ENCODE measurements around the gene SIRT5. TPM values are rescaled to one million over a fixed set of nuclear protein-coding genes. Genes with fewer than 3 reads are reported as not detected.

Gene SIRT5
- total RNA-seq, result 7.0 and 7.8 TPM in 2 replicates

DNA sequence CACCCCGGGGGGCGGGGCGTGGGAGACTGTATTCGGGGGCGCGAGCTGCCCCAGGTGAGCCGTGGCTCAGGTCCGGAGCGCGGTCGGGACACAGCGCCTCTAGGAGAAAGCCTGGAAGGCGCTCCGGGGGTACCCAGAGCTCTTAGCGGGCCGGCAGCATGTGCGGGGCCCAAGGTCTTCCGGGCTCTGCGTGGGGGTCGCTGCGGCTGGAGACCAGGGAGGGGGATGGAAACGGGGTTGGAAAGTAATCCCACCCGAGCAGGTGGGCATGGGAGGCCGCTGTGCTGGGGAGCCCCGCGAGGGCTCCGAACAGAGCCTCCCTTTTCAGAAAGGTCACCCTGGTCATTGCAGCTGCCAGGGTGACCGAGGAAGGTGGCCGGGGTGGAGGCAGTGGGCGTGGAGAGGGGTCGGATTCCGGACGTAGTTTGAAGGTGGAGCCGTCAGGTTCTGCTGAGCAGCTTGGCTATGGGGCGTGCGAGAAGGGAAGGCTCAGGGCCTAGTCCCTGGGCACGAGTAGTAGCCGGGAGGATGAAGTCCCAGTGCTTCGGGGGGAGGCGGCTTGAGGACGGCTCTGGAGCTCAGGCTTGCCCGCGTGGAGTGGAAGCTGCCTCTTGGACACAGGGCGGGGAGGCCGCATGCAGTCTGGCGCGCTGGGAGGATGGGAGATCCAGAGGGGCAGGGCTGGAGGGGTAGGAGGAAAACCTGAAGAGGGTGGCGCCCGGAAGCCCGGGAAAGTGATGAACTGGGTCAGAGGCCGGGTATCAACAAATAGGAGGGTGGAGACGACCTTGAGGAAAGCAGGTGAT is at the start of gene SIRT5:
Gene SIRT5, plus strand, starts transcription at position 31 of the 806 bp plus-strand sequence. CDS start 9,510 bp downstream, outside the sequence.
- peak; percentile 60 to 80 for DNase-seq (ENCODE audit: low read depth in 2 of 2)

DNA sequence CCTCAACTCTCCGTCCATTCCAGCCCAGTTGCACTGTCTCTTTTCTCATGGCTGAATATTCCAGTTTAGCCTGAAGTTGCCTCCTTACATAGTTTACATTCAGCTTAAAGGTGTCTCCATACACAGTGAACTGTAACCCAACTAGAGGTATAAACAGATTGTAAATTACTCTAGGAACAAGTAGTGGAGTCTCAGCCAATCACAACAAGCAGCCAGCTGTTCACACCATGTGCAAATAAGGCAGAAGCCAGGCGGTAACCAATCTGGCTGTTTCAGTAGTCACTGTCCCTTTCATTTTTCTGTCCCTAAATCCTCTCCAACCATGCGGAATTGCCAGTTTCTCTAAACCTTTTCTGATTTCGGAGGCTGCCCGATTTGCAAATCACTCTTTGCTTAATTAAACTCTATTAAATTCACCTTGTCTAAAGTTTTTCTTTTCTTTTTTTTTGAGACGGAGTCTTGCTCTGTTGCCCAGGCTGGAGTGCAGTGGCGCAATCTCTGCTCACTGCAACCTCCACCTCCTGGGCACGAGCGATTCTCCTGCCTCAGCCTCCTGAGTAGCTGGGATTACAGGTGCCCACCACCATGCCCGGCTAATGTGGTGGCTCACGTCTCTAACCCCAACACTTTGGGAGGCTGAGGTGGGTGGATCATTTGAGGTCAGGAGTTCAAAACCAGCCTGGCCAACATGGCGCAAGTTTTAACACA is 49.4 kb upstream of the SIRT5 start:
- DNase-seq (ENCODE audit: low read depth in 2 of 2), result no peak

DNA sequence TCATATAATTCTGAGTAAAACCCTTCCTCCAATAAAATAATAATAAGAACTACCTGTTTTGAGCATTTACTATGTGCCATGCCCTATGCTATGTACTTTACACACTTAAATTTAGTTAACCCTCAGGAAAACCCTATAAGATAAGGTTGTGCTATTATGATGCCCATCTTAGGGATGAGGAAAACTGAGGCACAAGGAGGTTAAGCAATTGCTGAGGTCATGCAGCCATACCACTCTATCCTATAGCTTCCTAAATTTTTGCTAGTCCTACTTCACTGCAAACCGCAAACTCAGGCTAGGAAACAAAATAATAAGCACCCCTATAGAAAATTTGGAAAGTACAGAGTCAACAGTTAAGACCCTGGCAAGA is 48.1 kb upstream of the SIRT5 start:
- DNase-seq (ENCODE audit: low read depth in 2 of 2), result no peak

DNA sequence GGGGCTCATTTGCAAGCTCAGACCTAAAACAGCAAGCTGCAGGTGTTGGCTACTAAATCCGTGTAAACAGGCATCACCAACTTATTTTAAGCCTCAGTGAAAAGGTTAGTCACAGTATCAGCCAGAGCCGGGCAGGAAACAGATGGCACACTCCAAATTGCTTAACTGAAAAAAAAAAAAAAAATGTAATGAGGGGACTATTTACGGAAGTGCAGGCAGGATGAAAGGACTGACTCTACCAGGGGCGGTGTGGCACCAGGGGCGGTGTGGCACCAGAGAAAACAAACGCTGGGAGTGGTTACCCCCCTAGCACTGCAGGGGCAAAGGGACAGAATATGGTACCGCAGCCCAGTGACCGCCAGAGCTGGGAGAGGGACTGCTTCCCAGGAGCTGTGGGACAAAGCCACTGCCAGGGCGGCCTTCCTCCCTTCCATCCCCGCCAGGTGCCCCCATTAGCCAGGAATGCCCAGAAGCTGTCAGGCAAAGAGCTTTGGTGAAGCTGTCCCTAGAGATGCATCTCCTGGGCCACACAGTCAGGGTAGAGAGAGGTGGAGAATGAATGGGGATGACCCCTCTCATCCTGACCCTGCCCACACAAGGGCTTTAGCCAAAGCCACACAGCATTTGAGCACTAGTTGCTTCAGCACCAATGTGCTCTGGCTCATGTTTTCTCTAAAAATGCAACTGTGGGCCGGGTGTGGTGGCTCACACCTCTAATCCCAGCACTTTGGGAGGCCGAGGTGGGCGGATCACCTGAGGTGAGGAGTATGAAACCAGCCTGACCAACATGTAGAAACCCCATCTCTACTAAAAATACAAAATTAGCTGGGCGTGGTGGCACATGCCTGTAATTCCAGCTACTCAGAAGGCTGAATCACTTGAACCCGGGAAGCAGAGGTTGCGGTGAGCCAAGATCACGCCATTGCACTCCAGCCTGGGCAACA is 47.4 kb upstream of the SIRT5 start:
- peak; percentile 91 to 97 for DNase-seq (ENCODE audit: low read depth in 2 of 2)

DNA sequence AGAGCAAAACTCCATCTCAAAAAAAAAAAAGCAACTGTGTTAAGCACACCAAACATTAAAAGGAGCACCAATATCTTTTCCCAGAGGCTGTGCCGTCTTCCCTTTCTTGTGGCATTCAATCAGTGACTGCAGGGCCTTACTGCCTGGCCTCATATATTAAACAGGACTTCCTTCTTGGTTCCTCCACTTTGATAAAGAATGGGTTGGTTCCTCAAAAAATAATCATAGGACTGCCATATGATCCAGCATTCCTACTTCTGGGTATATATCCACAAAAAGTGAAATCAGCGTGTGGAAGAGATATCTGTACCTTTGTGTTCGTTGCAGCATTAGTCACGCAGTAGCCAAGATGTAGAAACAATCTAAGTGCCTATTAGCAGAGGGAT is 46.7 kb upstream of the SIRT5 start:
- DNase-seq (ENCODE audit: low read depth in 2 of 2), result no peak

DNA sequence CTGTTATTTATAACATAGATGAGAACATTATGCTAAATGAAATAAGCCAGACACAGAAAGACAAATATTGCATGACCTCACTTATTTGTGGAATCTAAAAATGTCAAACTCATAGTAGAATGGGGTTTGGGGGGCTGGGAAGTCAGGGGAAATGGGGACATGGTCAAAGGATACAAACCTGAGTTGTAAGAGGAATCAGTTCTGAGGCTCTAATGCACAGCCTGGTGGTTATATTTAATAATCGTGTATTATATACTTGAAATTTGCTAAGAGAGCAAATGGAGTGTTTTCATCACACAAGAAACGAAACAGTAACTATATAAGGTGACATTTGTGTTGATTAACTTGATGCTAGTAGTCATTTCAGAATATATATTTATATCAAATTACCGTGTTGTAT is 46.2 kb upstream of the SIRT5 start:
- peak in 1 of 2 donors; percentile 61 for DNase-seq (ENCODE audit: low read depth in 2 of 2)

DNA sequence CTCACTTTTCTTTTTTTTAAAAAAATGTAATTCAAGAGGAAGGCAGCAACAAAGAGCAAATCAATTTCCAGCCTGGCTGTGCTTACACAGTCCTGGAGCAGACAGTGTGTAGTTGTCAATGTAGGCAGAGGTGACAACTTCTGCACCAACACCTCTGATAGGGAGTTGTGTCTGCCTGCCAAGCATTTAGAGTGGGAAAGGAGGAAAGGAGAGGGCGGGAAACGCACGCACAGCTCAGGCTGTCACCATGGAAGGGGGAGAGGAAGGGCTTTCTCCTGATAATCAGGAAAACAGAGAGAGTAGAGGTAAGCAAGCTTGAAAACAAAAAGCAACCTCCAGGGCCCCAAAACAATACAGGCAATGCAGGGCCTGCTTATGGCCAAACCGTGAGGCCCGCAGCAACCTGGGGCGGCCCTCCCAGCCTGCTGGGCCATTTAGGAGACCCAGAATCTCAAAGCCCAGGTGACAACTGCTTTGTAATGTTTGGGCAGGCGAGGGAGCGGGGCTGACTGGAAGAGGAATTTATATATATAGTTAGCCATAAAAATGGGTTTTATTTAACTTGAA is 45.5 kb upstream of the SIRT5 start:
- DNase-seq (ENCODE audit: low read depth in 2 of 2), result peak in 1 of 2 donors; percentile 47

DNA sequence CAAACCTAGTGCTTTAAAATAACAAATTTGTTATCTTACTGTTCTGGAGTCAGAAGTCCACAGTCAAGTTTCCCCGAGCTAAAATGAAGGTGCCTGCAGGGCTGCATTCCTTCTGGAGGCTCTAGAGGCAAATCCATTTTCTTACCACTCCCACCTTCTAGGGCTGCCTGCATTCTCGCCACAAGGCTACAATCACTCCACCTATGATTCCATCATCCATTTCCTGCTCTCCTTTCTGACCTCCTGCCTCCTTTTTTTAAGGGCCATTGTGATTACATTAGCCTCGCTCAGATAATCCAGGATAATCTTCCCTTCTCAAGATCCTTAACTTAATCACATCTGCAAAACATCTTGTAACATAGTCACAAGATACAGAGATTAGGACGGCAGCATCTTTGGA is 42.4 kb upstream of the SIRT5 start:
- no peak for DNase-seq (ENCODE audit: low read depth in 2 of 2)

DNA sequence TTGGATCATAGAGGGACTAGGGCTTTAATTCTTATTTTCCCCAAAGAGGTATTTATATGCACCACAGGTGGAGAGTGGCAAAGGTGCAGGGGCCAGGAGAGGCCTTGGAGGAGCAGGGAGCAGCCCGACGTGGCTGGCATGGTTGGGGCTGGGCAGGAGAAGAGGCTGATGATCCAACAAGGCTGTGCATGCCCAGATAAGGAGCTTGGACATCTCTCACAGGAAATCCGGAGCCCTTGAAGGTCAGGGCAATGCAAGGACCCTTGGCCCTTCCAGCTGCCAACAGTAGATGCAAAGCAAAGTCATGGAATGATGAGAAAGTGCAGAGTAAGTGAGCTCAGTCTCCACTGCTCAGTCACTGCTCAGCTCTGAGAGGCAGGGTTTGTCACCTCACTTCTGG is 39.9 kb upstream of the SIRT5 start:
- no peak for DNase-seq (ENCODE audit: low read depth in 2 of 2)

DNA sequence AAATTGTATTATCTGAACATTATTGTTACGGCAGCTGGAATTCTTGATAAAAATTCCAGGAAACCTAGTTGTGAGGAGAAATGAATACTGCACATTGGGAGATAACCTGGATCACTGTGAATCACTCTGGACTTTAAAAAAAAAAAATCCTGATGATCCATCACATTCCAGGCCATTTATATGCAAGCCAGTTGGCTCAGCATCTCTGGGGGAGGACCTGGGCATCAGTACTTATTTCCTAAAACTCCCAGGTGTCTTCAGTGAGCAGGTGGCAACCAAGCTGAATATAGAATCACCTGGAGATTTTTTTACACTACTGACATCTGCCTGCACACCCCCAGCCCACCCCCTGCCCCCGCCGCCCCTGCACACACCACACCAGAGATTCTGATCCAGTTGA is 39.1 kb upstream of the SIRT5 start:
- peak in 1 of 2 donors; percentile 52 for DNase-seq (ENCODE audit: low read depth in 2 of 2)

DNA sequence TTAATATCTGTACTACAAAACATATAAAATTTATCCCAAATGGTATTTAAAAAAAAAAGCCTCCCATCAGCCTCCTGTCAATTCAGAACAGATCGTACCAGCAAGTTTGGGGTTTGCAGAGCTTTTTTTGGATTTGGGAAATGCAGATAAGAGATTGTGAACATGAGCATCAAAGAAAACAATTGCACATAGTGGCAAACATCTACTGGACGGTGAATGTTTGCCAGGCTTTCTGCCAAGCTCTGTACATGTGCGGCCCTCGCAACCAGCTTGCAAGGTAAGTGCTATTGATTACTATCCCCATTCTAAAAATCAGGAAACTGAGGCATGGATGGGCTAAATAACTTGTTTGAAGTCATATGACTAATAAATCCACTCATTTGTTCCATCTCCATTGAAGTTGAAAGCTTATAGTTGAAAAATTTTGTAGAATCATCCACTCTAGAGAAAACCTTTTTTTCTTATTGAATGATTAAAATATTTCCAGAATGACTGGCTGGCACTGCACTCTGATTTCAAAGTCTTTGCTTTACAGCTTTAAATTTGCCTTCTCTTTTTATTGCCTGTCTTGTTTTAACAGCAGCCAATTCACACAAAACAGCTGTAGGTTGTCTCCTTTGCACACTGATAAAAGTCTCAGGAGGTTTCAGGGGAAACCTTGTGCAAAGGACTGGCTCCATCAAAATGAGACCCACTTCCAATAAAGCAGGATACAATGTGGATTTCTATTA is 37.4 kb upstream of the SIRT5 start:
- DNase-seq (ENCODE audit: low read depth in 2 of 2), result no peak

DNA sequence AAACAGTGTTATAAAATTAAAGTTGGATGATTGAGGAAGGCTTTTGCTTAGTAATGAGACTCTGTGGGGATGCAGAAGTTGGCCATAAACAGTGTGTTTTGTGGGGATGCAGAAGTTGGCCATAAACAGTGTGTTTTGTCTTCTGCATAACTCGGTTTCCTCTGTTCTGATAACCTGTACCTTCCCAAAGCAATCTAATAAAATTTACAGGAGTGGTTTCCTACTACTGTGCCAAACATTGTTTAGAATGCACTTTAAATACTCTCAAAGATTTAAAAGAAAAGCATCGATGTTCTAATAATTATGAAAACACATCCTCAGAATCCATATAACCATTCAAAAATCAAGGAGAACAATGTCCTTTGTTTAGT is 36.9 kb upstream of the SIRT5 start:
- DNase-seq (ENCODE audit: low read depth in 2 of 2), result peak in 1 of 2 donors; percentile 46

DNA sequence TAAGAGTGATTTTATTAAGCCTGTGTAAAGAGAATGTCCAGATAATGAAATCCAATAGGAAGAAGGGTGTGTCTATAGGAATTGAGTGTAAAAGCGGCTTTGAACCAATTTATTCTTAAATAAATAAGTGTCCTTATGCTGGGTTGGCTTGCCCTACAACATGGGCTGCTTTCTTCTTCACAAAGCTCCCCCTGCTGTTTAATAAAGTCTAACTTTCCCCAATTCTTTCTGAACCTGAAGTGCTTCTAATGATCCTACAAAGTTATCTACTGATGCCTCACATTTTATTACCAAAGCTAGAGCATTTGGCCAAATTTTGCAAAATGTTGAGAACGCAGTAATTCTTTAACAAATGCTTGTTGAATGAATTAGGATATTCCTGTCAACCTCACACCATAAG is 36.3 kb upstream of the SIRT5 start:
- peak in 1 of 2 donors; percentile 78 for DNase-seq (ENCODE audit: low read depth in 2 of 2)

DNA sequence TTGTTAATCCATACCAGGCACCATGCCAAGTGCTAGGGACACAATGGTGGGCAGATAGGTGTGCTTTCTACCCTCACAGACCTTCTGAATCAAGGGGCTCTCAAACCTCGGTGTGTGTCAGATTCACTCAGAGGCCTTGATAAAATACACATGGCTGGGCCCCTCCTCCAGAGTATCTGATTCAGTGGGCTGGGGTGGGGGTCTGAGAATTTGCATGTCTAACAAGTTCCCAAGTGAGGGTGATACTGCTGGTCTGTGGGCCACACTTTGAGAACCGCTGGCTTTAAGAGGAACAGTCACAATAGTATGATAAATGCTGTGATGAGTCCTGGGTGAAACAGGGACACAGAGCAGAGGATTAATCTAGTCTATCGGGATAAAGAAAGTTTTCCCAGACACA is 35.8 kb upstream of the SIRT5 start:
- no peak for DNase-seq (ENCODE audit: low read depth in 2 of 2)

DNA sequence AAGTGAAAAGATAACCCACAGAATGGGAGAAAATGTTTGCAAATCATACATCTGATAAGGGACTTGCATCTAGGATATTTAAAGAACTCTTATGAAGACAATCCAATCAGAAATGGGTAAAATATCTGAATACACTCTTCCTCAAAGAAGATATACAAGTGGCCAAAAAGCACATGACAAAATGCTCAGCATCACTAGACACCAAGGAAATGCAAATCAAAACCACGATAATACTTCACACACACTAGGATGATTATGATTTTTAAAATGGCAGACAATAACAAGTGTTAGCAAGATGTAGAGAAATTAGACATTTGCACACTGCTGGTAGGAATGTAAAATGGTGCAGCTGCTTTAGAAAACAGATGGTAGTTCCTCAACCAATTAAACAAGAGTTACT is 34.8 kb upstream of the SIRT5 start:
- no peak for DNase-seq (ENCODE audit: low read depth in 2 of 2)

DNA sequence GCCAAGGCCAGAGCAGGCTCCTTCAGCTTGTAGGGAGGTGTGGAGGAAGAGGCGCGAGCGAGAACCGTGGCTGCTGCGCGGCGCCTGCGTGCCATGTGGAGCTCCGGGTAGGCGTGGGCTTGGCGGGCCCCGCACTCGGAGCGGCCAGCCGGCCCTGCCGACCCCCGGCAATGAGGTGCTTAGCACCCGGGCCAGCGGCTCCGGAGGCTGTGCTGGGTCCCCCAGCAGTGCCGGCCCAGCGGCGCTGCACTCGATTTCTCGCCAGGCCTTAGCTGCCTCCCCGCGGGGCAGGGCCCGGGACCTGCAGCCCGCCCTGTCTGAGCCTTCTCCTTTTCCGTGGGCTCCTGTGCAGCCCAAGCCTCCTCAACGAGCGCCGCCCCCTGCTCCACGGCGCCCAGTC is 32.9 kb upstream of the SIRT5 start:
- no peak for DNase-seq (ENCODE audit: low read depth in 2 of 2)

DNA sequence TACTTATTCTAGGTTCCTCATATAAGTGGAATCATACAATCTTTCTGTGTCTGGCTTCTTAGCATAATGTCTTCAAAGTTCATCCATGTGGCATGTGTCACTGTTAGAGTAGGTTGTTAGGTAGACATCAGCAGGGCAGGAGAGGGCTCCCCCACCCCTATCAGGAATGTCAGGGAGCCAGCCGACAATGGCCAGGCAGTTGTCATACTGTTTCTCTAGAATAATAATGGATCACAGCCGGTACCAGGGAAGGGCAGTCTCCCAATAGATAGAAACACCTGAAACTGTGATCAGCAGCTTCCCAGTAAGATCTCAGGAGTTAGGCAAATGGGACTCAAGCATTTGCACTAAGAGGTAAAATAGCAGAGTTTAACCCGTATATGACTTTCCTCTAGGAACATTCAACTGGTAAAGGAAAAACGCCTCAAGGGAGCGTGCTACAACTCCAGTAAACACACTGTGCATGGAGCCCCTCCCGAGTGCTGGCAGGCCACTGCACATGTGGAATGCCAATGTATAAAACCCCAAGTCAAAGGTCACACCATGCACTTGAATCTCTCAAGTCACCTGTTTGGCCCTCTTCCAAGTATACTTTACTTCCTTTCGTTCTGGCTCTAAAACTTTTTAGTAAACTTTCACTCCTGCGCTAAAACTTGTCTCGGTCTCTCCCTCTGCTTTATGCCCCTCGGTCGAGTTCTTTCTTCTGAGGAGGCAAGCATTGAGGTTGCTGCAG is 29.8 kb upstream of the SIRT5 start:
- DNase-seq (ENCODE audit: low read depth in 2 of 2), result no peak

DNA sequence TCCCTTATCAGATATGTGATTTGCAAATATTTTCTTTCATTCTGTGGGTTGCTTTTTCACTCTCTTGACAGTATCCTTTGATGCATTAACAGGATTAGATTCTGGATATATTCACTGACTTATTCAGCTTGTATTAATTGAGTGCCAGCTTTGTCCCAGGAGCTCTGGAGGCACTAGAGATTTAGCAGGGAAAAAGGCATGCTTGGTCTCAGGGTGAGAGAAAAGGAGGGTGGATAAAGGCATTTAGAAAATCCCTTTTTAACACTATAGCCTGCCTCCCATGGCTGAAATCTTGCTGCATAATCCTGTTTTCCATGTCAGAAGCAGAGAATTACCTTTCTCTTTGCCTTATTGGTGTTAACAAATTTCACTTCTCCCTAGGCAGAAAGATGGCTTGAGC is 28.5 kb upstream of the SIRT5 start:
- no peak for DNase-seq (ENCODE audit: low read depth in 2 of 2)

DNA sequence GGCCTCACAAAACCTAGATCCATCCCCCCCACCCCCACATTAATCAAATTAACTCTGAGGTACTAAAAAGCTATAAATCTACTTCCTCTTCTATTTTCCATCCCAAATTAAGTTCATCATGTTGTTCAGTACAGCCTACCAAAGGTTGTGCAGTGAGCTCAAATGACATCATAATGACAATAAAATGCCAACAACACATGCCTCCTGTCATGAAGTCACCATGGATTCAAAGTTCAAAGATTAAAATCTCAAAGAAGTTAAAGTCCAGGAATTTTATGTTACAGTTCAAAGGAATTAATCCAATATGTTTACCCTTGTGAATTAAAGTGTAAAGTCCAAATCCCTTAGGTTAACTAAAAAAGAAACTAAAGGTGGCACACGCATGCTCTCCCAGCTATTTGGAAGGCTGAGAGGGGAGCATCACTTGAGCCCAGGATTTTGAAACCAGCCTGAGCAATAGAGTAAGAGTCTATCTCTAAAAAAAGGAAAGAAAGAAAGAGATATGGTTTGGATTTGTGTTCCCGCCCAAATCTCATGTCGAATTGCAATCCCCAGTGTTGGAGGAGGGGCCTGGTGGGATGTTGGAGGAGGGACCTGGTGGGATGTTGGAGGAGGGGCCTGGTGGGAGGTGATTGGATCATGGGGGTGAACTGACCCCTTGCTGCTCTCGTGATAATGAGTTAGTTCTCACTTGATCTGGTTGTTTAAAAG is 25.7 kb upstream of the SIRT5 start:
- no peak for DNase-seq (ENCODE audit: low read depth in 2 of 2)

DNA sequence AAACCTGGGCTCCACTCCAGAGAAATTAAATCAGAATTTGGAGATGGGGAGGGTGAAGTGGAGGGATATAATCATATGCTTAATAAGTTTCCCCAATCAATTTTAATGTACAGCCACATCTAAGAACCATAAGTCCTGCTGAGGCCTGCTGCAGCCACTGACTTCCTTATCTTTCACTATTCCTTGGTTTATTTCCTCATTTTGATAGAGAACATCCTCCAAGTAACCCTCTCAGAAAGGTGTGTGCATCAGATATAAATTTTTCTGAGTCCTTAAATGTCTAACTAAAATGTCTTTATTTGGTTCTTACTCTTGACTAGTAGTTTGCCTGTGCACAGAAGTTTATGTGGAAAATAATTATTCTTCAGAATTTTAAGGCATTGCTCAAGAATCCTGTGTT is 23.7 kb upstream of the SIRT5 start:
- no peak for DNase-seq (ENCODE audit: low read depth in 2 of 2)
